ENCODE measurements around the gene PDE4DIP. TPM values are rescaled to one million over a fixed set of nuclear protein-coding genes. Genes with fewer than 3 reads are reported as not detected.
"Not testable (repeated sequence)": the region's sequence is repeated elsewhere in the genome, so short reads cannot be mapped to it uniquely, and the experiment has no call there.

Gene PDE4DIP
- total RNA-seq, 2 experiments from 2014 or later, result 21.5 to 22.3 TPM

GRCh38 chr1:148881261-148881660, 37.0 kb downstream of the PDE4DIP start:
- CTCF ChIA-PET; H3K4me1 Mint-ChIP-seq (ENCODE audit: low read depth); H3K36me3 Mint-ChIP-seq (ENCODE audit: low read depth); H3K9me3 Mint-ChIP-seq (ENCODE audit: insufficient read depth); ATAC-seq; POLR2A ChIA-PET; H3K27ac Mint-ChIP-seq; H3K27me3 Mint-ChIP-seq (ENCODE audit: low read depth); DNase-seq; H3K4me3 Mint-ChIP-seq: not testable (repeated sequence)

DNA sequence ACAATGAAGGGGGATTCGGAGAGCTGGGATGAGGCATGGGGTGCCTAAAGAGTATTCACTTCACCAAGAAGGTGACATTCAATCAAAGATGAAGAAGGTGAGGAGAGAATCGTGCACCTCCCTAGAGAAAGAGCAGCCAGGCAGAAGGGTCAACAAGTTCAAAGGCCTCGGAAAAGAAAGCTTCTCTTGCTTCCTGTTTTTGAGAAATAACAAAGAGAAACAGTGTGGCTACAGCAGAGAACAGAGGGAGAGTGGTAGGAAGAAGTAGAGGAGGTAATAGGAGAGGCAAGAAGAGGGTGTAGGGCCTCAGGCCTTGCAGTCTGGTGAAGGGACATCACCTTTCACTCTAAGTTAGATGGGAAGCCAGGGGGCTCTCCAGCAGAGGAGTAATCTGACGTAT, 41.0 kb downstream of the PDE4DIP start:
- H3K9me3 Mint-ChIP-seq (ENCODE audit: insufficient read depth); POLR2A ChIA-PET; H3K27ac Mint-ChIP-seq; H3K4me1 Mint-ChIP-seq (ENCODE audit: low read depth); H3K27me3 Mint-ChIP-seq (ENCODE audit: low read depth); ATAC-seq; DNase-seq; H3K36me3 Mint-ChIP-seq (ENCODE audit: low read depth); H3K4me3 Mint-ChIP-seq; CTCF ChIA-PET: not testable (repeated sequence)

DNA sequence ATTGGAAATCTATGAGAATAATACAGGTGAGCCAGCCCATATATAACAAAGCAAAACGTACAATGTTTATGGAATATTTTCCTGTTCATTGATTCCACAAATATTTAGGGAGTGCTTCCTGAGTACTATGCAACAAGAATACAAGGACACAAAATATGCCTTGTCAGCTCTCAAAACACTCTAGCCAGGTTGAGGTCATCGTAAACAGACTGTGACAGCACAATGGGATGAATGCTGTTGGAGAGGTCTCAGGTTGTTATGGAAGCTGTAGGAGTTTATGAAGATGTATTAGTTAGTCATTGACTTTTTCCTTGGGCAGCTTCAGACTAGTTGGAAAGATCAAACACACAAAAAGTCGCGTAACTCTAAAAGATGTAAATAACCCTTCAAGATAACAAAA, 42.1 kb downstream of the PDE4DIP start:
- DNase-seq; CTCF ChIA-PET; H3K4me1 Mint-ChIP-seq (ENCODE audit: low read depth); H3K4me3 Mint-ChIP-seq; H3K27me3 Mint-ChIP-seq (ENCODE audit: low read depth); ATAC-seq; H3K36me3 Mint-ChIP-seq (ENCODE audit: low read depth); POLR2A ChIA-PET; H3K27ac Mint-ChIP-seq; H3K9me3 Mint-ChIP-seq (ENCODE audit: insufficient read depth): not testable (repeated sequence)

DNA sequence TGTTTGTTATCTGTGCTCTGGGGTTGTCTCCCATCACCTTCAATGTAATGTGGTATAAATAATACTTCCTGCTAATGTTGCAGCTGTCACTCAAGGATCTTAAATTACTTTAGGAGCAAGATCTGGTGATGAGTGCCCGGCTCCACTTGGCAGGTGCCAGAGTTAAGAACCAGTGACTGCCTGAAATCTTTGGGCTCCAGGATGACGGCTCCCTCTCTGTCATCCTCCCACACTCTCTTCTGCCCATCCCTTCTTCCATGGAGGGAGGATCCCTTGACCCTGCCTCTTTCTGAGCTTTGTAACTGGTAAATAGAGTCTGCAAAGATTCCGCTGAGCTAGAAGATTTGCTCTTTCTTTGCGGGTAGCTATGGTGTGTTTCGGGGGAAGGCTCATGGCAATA, 44.4 kb downstream of the PDE4DIP start:
- H3K27ac Mint-ChIP-seq; H3K27me3 Mint-ChIP-seq (ENCODE audit: low read depth); ATAC-seq; H3K9me3 Mint-ChIP-seq (ENCODE audit: insufficient read depth); H3K36me3 Mint-ChIP-seq (ENCODE audit: low read depth); DNase-seq; CTCF ChIA-PET; H3K4me1 Mint-ChIP-seq (ENCODE audit: low read depth); H3K4me3 Mint-ChIP-seq; POLR2A ChIA-PET: not testable (repeated sequence)

- CTCF ChIA-PET; H3K4me3 Mint-ChIP-seq; H3K4me1 Mint-ChIP-seq (ENCODE audit: low read depth); POLR2A ChIA-PET; H3K9me3 Mint-ChIP-seq (ENCODE audit: insufficient read depth); H3K27ac Mint-ChIP-seq; H3K27me3 Mint-ChIP-seq (ENCODE audit: low read depth); DNase-seq; H3K36me3 Mint-ChIP-seq (ENCODE audit: low read depth); ATAC-seq: not testable (repeated sequence)
Measured at GRCh38 chr1:148889267-148890074, 45.2 kb downstream of the PDE4DIP start.

GRCh38 chr1:148890075-148890568, 45.9 kb downstream of the PDE4DIP start:
- H3K27ac Mint-ChIP-seq; H3K9me3 Mint-ChIP-seq (ENCODE audit: insufficient read depth); ATAC-seq; H3K4me3 Mint-ChIP-seq; H3K4me1 Mint-ChIP-seq (ENCODE audit: low read depth); H3K27me3 Mint-ChIP-seq (ENCODE audit: low read depth); CTCF ChIA-PET; POLR2A ChIA-PET; H3K36me3 Mint-ChIP-seq (ENCODE audit: low read depth); DNase-seq: not testable (repeated sequence)

DNA sequence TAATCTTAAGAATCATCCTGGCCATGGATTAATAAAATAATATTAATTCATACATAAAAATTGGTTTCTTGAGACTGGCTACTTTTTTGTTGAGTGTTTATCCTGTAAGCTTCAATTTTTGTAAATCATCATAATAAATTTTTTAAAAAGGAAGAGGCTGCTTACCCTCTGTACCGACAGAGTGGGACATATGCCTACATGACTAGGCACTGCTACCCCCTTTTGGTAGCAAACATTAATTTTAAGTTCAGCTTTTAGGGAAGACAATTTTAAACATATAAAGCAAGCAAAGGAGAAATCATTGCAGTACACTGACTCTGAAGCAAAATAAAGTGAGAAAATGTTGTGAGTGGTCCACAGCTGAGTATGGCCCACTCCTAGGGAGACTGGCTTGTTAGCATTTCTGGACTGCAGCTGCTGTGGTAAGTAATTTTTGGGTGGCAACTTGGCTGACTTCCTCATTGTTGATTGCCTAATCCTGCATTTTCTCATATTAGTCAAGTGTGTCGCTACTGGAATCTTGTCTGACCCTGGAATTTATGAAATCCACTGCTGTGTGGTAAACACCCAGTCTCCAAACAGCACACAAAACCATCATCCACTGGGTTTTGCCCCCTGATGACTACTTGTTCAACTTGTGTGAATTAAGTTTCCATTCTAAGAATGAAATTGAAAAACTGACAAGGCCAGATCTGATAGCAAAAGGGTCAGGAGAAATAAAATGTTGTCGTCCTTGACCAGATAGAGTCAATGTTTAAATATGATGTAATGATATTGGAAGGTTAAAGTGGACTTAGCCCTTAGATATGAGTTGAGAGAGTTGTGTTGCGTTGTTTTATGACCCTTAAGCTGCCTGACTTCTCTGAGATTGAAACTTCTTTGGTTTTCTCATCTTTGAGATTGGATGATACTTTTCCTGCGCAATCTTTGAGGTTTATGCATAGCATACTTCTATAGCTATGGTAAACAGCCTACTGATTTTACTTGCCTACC, 50.4 kb downstream of the PDE4DIP start:
- H3K36me3 Mint-ChIP-seq (ENCODE audit: low read depth); H3K27me3 Mint-ChIP-seq (ENCODE audit: low read depth); CTCF ChIA-PET; H3K27ac Mint-ChIP-seq; H3K4me3 Mint-ChIP-seq; POLR2A ChIA-PET; H3K4me1 Mint-ChIP-seq (ENCODE audit: low read depth); ATAC-seq; H3K9me3 Mint-ChIP-seq (ENCODE audit: insufficient read depth); DNase-seq: not testable (repeated sequence)

DNA sequence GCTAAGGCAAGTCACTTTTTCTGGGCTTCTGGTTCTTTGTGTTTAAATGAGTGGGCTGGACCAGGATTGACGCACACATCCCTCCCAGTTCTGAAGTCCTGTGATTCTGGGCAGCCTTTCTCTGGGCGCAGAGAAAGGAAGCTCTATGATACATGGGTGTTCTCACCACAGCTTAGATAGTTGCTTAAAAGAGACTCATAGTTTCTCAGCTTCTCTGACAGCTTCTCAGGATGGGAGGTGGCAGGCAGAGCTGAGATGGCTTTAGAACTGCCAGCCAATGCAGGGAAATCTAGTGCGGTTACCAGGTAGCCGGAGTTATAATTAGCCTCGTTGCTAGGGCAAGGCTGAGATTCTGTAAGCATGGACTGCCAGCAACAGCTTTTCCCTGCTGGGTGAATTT, 55.8 kb downstream of the PDE4DIP start:
- POLR2A ChIA-PET; DNase-seq; H3K36me3 Mint-ChIP-seq (ENCODE audit: low read depth); CTCF ChIA-PET; H3K27me3 Mint-ChIP-seq (ENCODE audit: low read depth); H3K9me3 Mint-ChIP-seq (ENCODE audit: insufficient read depth); H3K4me3 Mint-ChIP-seq; H3K4me1 Mint-ChIP-seq (ENCODE audit: low read depth); H3K27ac Mint-ChIP-seq: not testable (repeated sequence)
- peak; percentile 64 for ATAC-seq

GRCh38 chr1:148900691-148901090, 56.5 kb downstream of the PDE4DIP start:
- CTCF ChIA-PET; DNase-seq; H3K27ac Mint-ChIP-seq; POLR2A ChIA-PET; H3K9me3 Mint-ChIP-seq (ENCODE audit: insufficient read depth); ATAC-seq; H3K27me3 Mint-ChIP-seq (ENCODE audit: low read depth); H3K4me3 Mint-ChIP-seq; H3K36me3 Mint-ChIP-seq (ENCODE audit: low read depth); H3K4me1 Mint-ChIP-seq (ENCODE audit: low read depth): not testable (repeated sequence)

GRCh38 chr1:148901150-148901952, 57.1 kb downstream of the PDE4DIP start:
- H3K36me3 Mint-ChIP-seq (ENCODE audit: low read depth); H3K9me3 Mint-ChIP-seq (ENCODE audit: insufficient read depth); DNase-seq; H3K4me1 Mint-ChIP-seq (ENCODE audit: low read depth); H3K4me3 Mint-ChIP-seq; H3K27ac Mint-ChIP-seq; CTCF ChIA-PET; POLR2A ChIA-PET; H3K27me3 Mint-ChIP-seq (ENCODE audit: low read depth): not testable (repeated sequence)
- ATAC-seq, result peak; percentile 36

GRCh38 chr1:148901953-148902341, 57.7 kb downstream of the PDE4DIP start:
- POLR2A ChIA-PET; H3K4me3 Mint-ChIP-seq; H3K27me3 Mint-ChIP-seq (ENCODE audit: low read depth); H3K9me3 Mint-ChIP-seq (ENCODE audit: insufficient read depth); H3K4me1 Mint-ChIP-seq (ENCODE audit: low read depth); H3K36me3 Mint-ChIP-seq (ENCODE audit: low read depth); ATAC-seq; DNase-seq; CTCF ChIA-PET; H3K27ac Mint-ChIP-seq: not testable (repeated sequence)

All from activated CD8-positive, alpha-beta T cell treated with anti-CD3 and anti-CD28 coated beads, Interleukin-2, amount 10 ng/mL, durations not matched to agents 7 days and 5 days (primary cell).